T47D (cell line): ENCODE results near the gene PRAC2.
A peak's percentile ranks its signal among the peaks of the same experiment; 100 is the strongest.

Source experiments
- DNase-seq, 2 experiments: peaks; one replicate each; pipeline versions ENCODE4 v3.0.0 to v3.0.0-alpha.2; 2011 to 2012; ENCODE audit warnings: low read depth in 1 of 2, low spot score in 1 of 2
- JUND ChIP-seq: IDR thresholded peaks from 2 replicates; pipeline ENCODE4 v1.6.1; 2012; ENCODE audit warnings: low read depth
- in situ Hi-C: cut with HindIII; loops from 2 replicates; pipeline ENCODE4 v1.10.0; 2016; ENCODE audit warnings: low sequenced_read_pairs, low pct_unique_long_range_greater_than_20kb

The PRAC2 gene

GRCh38 chr17:48747445-48748363 lies 24.7 kb downstream of the PRAC2 start:
- in situ Hi-C loops, result no loop called here
- TF ChIP-seq JUND, result no peak

GRCh38 chr17:48748718-48749566 lies 26.0 kb downstream of the PRAC2 start:
- DNase-seq, result no peak
- in situ Hi-C loops, result no loop called here
- no peak for TF ChIP-seq JUND

More at GRCh38 chr17:48747445-48748363, 24.7 kb downstream of the PRAC2 start:
- no peak for DNase-seq

- no peak for TF ChIP-seq JUND
- DNase-seq, result no peak
- in situ Hi-C loops, result no loop called here
Measured at GRCh38 chr17:48749621-48750553, 26.9 kb downstream of the PRAC2 start.

- no peak for TF ChIP-seq JUND
- in situ Hi-C loops, result no loop called here
- peak; percentile 49 to 76 for DNase-seq
Measured at GRCh38 chr17:48751172-48751571, 28.2 kb downstream of the PRAC2 start.

- in situ Hi-C loops, result no loop called here
Measured at GRCh38 chr17:48751733-48752398, 28.9 kb downstream of the PRAC2 start.

GRCh38 chr17:48752399-48753288 lies 29.7 kb downstream of the PRAC2 start:
- no peak for TF ChIP-seq JUND
- in situ Hi-C loops, result no loop called here
- DNase-seq, result no peak

More at GRCh38 chr17:48751733-48752398, 28.9 kb downstream of the PRAC2 start:
- TF ChIP-seq JUND, result no peak
- no peak for DNase-seq

GRCh38 chr17:48753794-48754499 lies 31.0 kb downstream of the PRAC2 start:
- no peak for DNase-seq
- no peak for TF ChIP-seq JUND
- in situ Hi-C loops, result no loop called here

GRCh38 chr17:48754500-48755261 lies 31.7 kb downstream of the PRAC2 start:
- in situ Hi-C loops, result no loop called here
- no peak for TF ChIP-seq JUND
- no peak for DNase-seq

GRCh38 chr17:48755356-48755755 lies 32.4 kb downstream of the PRAC2 start:
- in situ Hi-C loops, result no loop called here
- no peak for DNase-seq
- TF ChIP-seq JUND, result no peak
